Neural cell (in vitro differentiated cells): ENCODE data around the gene PVALEF. TPM values are rescaled to one million over a fixed set of nuclear protein-coding genes. Genes with fewer than 3 reads are reported as not detected.

Source experiments
- H2AFZ ChIP-seq: fragments of 200-600, 300-800 bp; sonication (generic), shearing (Covaris generic); 2 replicates; pipeline ENCODE4 v1.6.0; 2014; ENCODE audit warnings: low read depth, mild to moderate bottlenecking, antibody characterized with exemption, low read length, moderate library complexity
- H3F3A ChIP-seq: fragments of 200-600 bp; shearing (Covaris generic); 2 replicates; pipeline ENCODE4 v1.6.1; 2016; ENCODE audit warnings: mild to moderate bottlenecking, moderate library complexity, mixed read lengths, antibody characterized with exemption, low read length; ENCODE audit not compliant: insufficient read depth, poor library complexity, severe bottlenecking
- H3K27ac ChIP-seq: fragments of 200-600, 300-800 bp; sonication (generic), shearing (Covaris generic); 2 replicates; pipeline ENCODE4 v1.5.1; 2014; ENCODE audit warnings: mild to moderate bottlenecking, low read length, moderate library complexity
- H3K27me3 ChIP-seq: fragments of 300-800, 200-600 bp; sonication (generic), shearing (Covaris generic); 2 replicates; pipeline ENCODE4 v1.6.0; 2014; ENCODE audit warnings: mild to moderate bottlenecking, low read depth, low read length, moderate library complexity; ENCODE audit not compliant: insufficient read depth
- H3K36me3 ChIP-seq: fragments of 300-800, 200-600 bp; sonication (generic), shearing (Covaris generic); 2 replicates; pipeline ENCODE4 v1.5.1; 2014; ENCODE audit warnings: mild to moderate bottlenecking, antibody characterized with exemption, low read length, moderate library complexity; ENCODE audit not compliant: insufficient read depth
- H3K4me2 ChIP-seq: fragments of 300-800, 200-600 bp; sonication (generic), shearing (Covaris generic); 2 replicates; pipeline ENCODE4 v1.6.0; 2014; ENCODE audit warnings: mild to moderate bottlenecking, low read length
- H3K4me3 ChIP-seq: fragments of 300-800, 200-600 bp; sonication (generic), shearing (Covaris generic); 2 replicates; pipeline ENCODE4 v1.5.1; 2014; ENCODE audit warnings: mild to moderate bottlenecking, low read length, moderate library complexity
- H3K79me2 ChIP-seq: fragments of 200-600 bp; shearing (Covaris generic); replicated peaks from 2 replicates; pipeline ENCODE4 v1.6.0; 2014; ENCODE audit warnings: mild to moderate bottlenecking, low read length, moderate library complexity; ENCODE audit not compliant: insufficient read depth
- H3K9ac ChIP-seq: fragments of 300-800, 200-600 bp; sonication (generic), shearing (Covaris generic); 2 replicates; pipeline ENCODE4 v1.6.1; 2016; ENCODE audit warnings: mild to moderate bottlenecking, low read length, mixed read lengths
- H3K9me2 ChIP-seq: fragments of 200-600 bp; shearing (Covaris generic); 2 replicates; pipeline ENCODE4 v1.6.1; 2016; ENCODE audit warnings: mild to moderate bottlenecking, low read length, mixed read lengths; ENCODE audit not compliant: insufficient read depth
- H3K9me3 ChIP-seq: fragments of 200-600, 300-800 bp; sonication (generic), shearing (Covaris generic); 2 replicates; pipeline ENCODE4 v1.6.1; 2016; ENCODE audit warnings: mild to moderate bottlenecking, mixed run types, low read length, moderate library complexity, mixed read lengths
- H4K20me1 ChIP-seq: fragments of 200-600 bp; shearing (Covaris generic); 2 replicates; pipeline ENCODE4 v1.6.1; 2016; ENCODE audit warnings: mild to moderate bottlenecking, mixed run types; ENCODE audit not compliant: insufficient read depth
- CTCF ChIP-seq: fragments of 450-650 bp; IDR thresholded peaks from 2 replicates; pipeline ENCODE4 v1.5.1; 2014; ENCODE audit warnings: antibody characterized with exemption, mild to moderate bottlenecking, moderate library complexity; ENCODE audit not compliant: poor library complexity, severe bottlenecking
- EP300 ChIP-seq: fragments of 450-650 bp; conservative IDR thresholded peaks from 2 replicates; pipeline ENCODE4 v1.6.1; 2014; ENCODE audit warnings: antibody characterized with exemption, mild to moderate bottlenecking, moderate library complexity; ENCODE audit not compliant: poor library complexity, severe bottlenecking
- EZH2 ChIP-seq: fragments of 200-600, 300-800 bp; shearing (Covaris generic), sonication (generic); IDR thresholded peaks from 2 replicates; pipeline ENCODE4 v1.6.1; 2014; ENCODE audit warnings: antibody characterized with exemption, low read length, borderline replicate concordance, mild to moderate bottlenecking; ENCODE audit not compliant: insufficient read depth, poor library complexity, severe bottlenecking
- MXI1 ChIP-seq: fragments of 450-650 bp; conservative IDR thresholded peaks from 2 replicates; pipeline ENCODE4 v1.6.1; 2014; ENCODE audit warnings: antibody characterized with exemption, mild to moderate bottlenecking; ENCODE audit not compliant: poor library complexity, severe bottlenecking
- POLR2AphosphoS5 ChIP-seq: IDR thresholded peaks from 2 replicates; pipeline ENCODE4 v1.6.1; 2012
- RAD21 ChIP-seq: fragments of 450-650 bp; conservative IDR thresholded peaks from 2 replicates; pipeline ENCODE4 v1.6.1; 2014; ENCODE audit warnings: antibody characterized with exemption, mild to moderate bottlenecking, moderate library complexity
- SMC3 ChIP-seq: fragments of 450-650 bp; conservative IDR thresholded peaks from 2 replicates; pipeline ENCODE4 v1.6.1; 2014; ENCODE audit warnings: antibody characterized with exemption, mild to moderate bottlenecking, moderate library complexity; ENCODE audit not compliant: poor library complexity
- TAF1 ChIP-seq: IDR thresholded peaks from 2 replicates; pipeline ENCODE4 v1.6.1; 2012; ENCODE audit warnings: low read depth
- polyA plus RNA-seq: library from polyadenylated mRNA; depleted of rRNA; stranded (reverse); fragments of >200 nt; gene quantifications from 2 replicates; pipeline ENCODE4 v1.2.3, GENCODE V29; 2014
- TF ChIP-seq, protein P1 (sequence below): IDR thresholded peaks from 2 replicates; pipeline ENCODE4 v1.6.1; 2012; ENCODE audit warnings: borderline replicate concordance

The PVALEF gene
- polyA plus RNA-seq, 1 donor from 2014 or later: not detected

DNA sequence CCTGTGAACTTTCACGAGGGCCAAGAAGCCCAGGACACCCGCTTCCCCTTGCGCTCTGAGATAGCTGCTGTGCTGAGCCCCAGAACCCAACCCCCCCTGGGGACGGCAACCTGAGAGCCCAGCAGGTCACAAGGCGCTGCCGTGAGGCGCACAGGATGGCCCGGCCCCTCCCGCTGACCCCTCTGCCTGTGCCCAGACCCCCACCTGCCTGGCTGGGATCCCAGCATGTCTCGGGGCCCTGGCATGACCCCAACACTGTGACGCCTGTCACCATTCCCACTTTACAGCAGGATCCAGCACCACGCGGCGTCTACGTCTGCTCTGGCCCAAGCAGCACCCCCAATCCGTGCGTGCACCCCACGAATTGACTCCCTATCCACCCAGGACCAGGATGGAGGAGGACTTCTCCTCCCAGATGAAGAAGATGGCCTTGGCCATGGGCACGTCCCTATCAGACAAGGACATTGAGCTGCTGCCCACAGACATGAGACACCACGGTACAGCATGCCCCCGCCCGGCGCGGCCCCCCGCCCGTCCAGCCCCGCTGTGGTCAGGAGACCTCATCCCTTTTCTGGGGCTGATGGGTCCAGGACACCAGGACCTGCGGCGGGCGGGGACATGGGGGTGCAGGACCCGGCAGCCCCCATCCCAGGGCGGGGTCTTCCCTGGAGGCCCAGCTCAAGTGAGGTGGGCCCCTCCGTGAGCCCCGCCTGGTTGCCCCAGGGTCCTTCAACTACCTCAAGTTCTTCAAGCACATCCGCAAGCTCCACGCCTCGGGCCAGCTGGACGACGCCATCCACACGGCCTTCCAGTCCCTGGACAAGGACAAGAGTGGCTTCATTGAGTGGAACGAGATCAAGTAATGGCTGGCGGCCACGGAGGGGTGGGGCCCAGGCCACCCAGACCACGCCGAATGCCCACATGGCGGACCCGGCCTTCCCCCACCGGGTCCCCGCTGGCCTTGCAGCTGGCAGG lies 15.8 kb downstream of the PVALEF start:
- H3K9me3 ChIP-seq: no peaks in the 10 kb centered on the region
- no peak overlapping the region for H3K4me2 ChIP-seq
- no peak overlapping the region for H3K27ac ChIP-seq
- no peaks in the 10 kb centered on the region for H3K27me3 ChIP-seq
- no peaks in the 10 kb centered on the region for H3K36me3 ChIP-seq
- TF ChIP-seq, protein P1, sequence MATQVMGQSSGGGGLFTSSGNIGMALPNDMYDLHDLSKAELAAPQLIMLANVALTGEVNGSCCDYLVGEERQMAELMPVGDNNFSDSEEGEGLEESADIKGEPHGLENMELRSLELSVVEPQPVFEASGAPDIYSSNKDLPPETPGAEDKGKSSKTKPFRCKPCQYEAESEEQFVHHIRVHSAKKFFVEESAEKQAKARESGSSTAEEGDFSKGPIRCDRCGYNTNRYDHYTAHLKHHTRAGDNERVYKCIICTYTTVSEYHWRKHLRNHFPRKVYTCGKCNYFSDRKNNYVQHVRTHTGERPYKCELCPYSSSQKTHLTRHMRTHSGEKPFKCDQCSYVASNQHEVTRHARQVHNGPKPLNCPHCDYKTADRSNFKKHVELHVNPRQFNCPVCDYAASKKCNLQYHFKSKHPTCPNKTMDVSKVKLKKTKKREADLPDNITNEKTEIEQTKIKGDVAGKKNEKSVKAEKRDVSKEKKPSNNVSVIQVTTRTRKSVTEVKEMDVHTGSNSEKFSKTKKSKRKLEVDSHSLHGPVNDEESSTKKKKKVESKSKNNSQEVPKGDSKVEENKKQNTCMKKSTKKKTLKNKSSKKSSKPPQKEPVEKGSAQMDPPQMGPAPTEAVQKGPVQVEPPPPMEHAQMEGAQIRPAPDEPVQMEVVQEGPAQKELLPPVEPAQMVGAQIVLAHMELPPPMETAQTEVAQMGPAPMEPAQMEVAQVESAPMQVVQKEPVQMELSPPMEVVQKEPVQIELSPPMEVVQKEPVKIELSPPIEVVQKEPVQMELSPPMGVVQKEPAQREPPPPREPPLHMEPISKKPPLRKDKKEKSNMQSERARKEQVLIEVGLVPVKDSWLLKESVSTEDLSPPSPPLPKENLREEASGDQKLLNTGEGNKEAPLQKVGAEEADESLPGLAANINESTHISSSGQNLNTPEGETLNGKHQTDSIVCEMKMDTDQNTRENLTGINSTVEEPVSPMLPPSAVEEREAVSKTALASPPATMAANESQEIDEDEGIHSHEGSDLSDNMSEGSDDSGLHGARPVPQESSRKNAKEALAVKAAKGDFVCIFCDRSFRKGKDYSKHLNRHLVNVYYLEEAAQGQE: no peak
- TF ChIP-seq SMC3: no peak
- no peak for TF ChIP-seq TAF1
- H3K79me2 ChIP-seq: no peaks in the 10 kb centered on the region
- no peaks in the 10 kb centered on the region for H4K20me1 ChIP-seq
- no peak overlapping the region for H3K9ac ChIP-seq
- H3K9me2 ChIP-seq: no peaks in the 10 kb centered on the region
- H3F3A ChIP-seq: no peaks in the 10 kb centered on the region
- H2AFZ ChIP-seq: no peak overlapping the region
- H3K4me3 ChIP-seq: no peak overlapping the region

- no peaks in the 10 kb centered on the region for H3K9me2 ChIP-seq
- H3F3A ChIP-seq: no peaks in the 10 kb centered on the region
- no peak overlapping the region for H3K4me2 ChIP-seq
- H3K27ac ChIP-seq: no peak overlapping the region
- H3K4me3 ChIP-seq: no peak overlapping the region
- no peak overlapping the region for H3K9ac ChIP-seq
- H4K20me1 ChIP-seq: no peaks in the 10 kb centered on the region
- H3K9me3 ChIP-seq: no peaks in the 10 kb centered on the region
- H2AFZ ChIP-seq: no peak overlapping the region
- no peaks in the 10 kb centered on the region for H3K36me3 ChIP-seq
- no peak for TF ChIP-seq EP300
- TF ChIP-seq POLR2AphosphoS5: no peak
- no peak for TF ChIP-seq CTCF
- TF ChIP-seq, protein P1: no peak
- no peak for TF ChIP-seq TAF1
- no peak for TF ChIP-seq RAD21
- no peak for TF ChIP-seq EZH2
- TF ChIP-seq SMC3: no peak
- TF ChIP-seq MXI1: no peak
- H3K27me3 ChIP-seq: no peaks in the 10 kb centered on the region
- H3K79me2 ChIP-seq: no peaks in the 10 kb centered on the region
These were observed 16.5 kb downstream of the PVALEF start for GRCh38 chr17:81181811-81182185.
